HCT116 (cell line): ENCODE data around the gene ADGRV1.

Experiments used
- CEBPB ChIP-seq: IDR thresholded peaks from 2 replicates; pipeline ENCODE4 v1.6.1; 2012; ENCODE audit warnings: low read depth
- CTCF ChIP-seq, 3 experiments: fragments of 200-600 bp in 1 of 3; sonication (generic) in 1 of 3; IDR thresholded peaks in 2 of 3; conservative IDR thresholded peaks in 1 of 3; 2 replicates each; pipeline ENCODE4 v1.5.1; 2012 to 2017; ENCODE audit warnings: low read depth in 2 of 3, low read length in 2 of 3, antibody characterized with exemption in 1 of 3, borderline replicate concordance in 1 of 3, control low read depth in 1 of 3, mild to moderate bottlenecking in 1 of 3, mixed read lengths in 1 of 3, mixed run types in 1 of 3, moderate library complexity in 1 of 3; ENCODE audit not compliant: insufficient read depth in 1 of 3
- EZH2 ChIP-seq: fragments of 200-600 bp; sonication (generic); IDR thresholded peaks from 2 replicates; pipeline ENCODE4 v1.6.1; 2017; ENCODE audit warnings: antibody characterized with exemption, mixed run types
- EZH2phosphoT487 ChIP-seq: fragments of 200-600 bp; IDR thresholded peaks from 2 replicates; pipeline ENCODE4 v1.6.1; 2018; ENCODE audit warnings: antibody characterized with exemption, borderline replicate concordance
- POLR2AphosphoS5 ChIP-seq: IDR thresholded peaks from 2 replicates; pipeline ENCODE4 v1.6.1; 2011; ENCODE audit warnings: mild to moderate bottlenecking, low read depth, low read length, moderate library complexity
- RAD21 ChIP-seq: IDR thresholded peaks from 2 replicates; pipeline ENCODE4 v1.6.1; 2012; ENCODE audit warnings: low read depth, mild to moderate bottlenecking
- REST ChIP-seq: IDR thresholded peaks from 2 replicates; pipeline ENCODE4 v1.6.1; 2012; ENCODE audit warnings: low read depth
- SRF ChIP-seq: IDR thresholded peaks from 2 replicates; pipeline ENCODE4 v1.6.1; 2012; ENCODE audit warnings: low read depth
- TCF7L2 ChIP-seq: IDR thresholded peaks from 2 replicates; pipeline ENCODE4 v1.7.0; 2011; ENCODE audit warnings: borderline replicate concordance, inconsistent platforms; ENCODE audit not compliant: insufficient read depth, insufficient read length; ENCODE audit errors: extremely low read depth

GRCh38 chr5:90948969-90949368 is 390.4 kb downstream of the ADGRV1 start:
- TF ChIP-seq EZH2phosphoT487 (no peak), CEBPB (no peak), CTCF (IDR thresholded peaks at IDR 0.05 in 2 of 3, conservative IDR thresholded peaks at IDR 0.05 in 1 of 3; ENCODE audit: borderline replicate concordance in 1 of 3, insufficient read depth in 1 of 3, low read depth in 2 of 3, low read length in 2 of 3) (no peak), EZH2 (no peak), POLR2AphosphoS5 (no peak), SRF (no peak), TCF7L2 (no peak), REST (no peak), RAD21 (no peak)
